ENCODE results near the gene TTC23.

GRCh38 chr15:99117111-99117510 is 132.3 kb downstream of the TTC23 start:
- no peak for TF ChIP-seq CTCF (conservative IDR thresholded peaks at IDR 0.05; ENCODE audit: low read length)
- TF ChIP-seq EZH2phosphoT487 (IDR thresholded peaks at IDR 0.05; ENCODE audit: borderline replicate concordance, low read depth, low read length), result no peak
